ENCODE measurements around the gene RCL1.

- no peak for TF ChIP-seq EZH2 (optimal IDR thresholded peaks at IDR 0.05; ENCODE audit: low read depth, low read length)
- TF ChIP-seq EZH2phosphoT487 (IDR thresholded peaks at IDR 0.05; ENCODE audit: low read length) = no peak
Observed at GRCh38 chr9:4792054-4792571, 631 bp upstream of the RCL1 start.
